HG02642 (cell line): ENCODE measurements around the gene NSUN2.
"Not testable (repeated sequence)": the region's sequence is repeated elsewhere in the genome, so short reads cannot be mapped to it uniquely, and the experiment has no call there.

Experiments
- ATAC-seq: cut with Tn5 transposase; IDR thresholded peaks from one replicate; pipeline ENCODE4 v1.9.1; 2021; ENCODE audit warnings: mild to moderate bottlenecking; ENCODE audit not compliant: unreplicated experiment, poor library complexity

The NSUN2 gene

GRCh38 chr5:6585168-6585567 lies 47.7 kb downstream of the NSUN2 start:
- ATAC-seq: no peak

GRCh38 chr5:6584727-6585126 lies 48.1 kb downstream of the NSUN2 start:
- ATAC-seq: no peak

- ATAC-seq: no peak
Measured at GRCh38 chr5:6584101-6584645, 48.7 kb downstream of the NSUN2 start.

- ATAC-seq: peak; percentile 70
Measured at GRCh38 chr5:6583049-6583880, 49.6 kb downstream of the NSUN2 start.

- no peak for ATAC-seq
Measured at GRCh38 chr5:6582507-6583048, 50.3 kb downstream of the NSUN2 start.

- no peak for ATAC-seq
Measured at GRCh38 chr5:6581559-6582426, 51.1 kb downstream of the NSUN2 start.

- ATAC-seq: no peak
Measured at GRCh38 chr5:6581090-6581489, 51.8 kb downstream of the NSUN2 start.

GRCh38 chr5:6579535-6579934 lies 53.3 kb downstream of the NSUN2 start:
- ATAC-seq: no peak

- ATAC-seq: no peak
Measured at GRCh38 chr5:6578676-6579343, 54.0 kb downstream of the NSUN2 start.

GRCh38 chr5:6576861-6577501 lies 55.9 kb downstream of the NSUN2 start:
- no peak for ATAC-seq

GRCh38 chr5:6574537-6575245 lies 58.2 kb downstream of the NSUN2 start:
- ATAC-seq: no peak

GRCh38 chr5:6574111-6574510 lies 58.7 kb downstream of the NSUN2 start:
- no peak for ATAC-seq

GRCh38 chr5:6573651-6574101 lies 59.2 kb downstream of the NSUN2 start:
- ATAC-seq: no peak

GRCh38 chr5:6572825-6573380 lies 59.9 kb downstream of the NSUN2 start:
- no peak for ATAC-seq

GRCh38 chr5:6572086-6572824 lies 60.6 kb downstream of the NSUN2 start:
- ATAC-seq: no peak

- ATAC-seq: not testable (repeated sequence)
Measured at GRCh38 chr5:6571607-6572006, 61.2 kb downstream of the NSUN2 start.

- ATAC-seq: no peak
Measured at GRCh38 chr5:6570530-6570929, 62.3 kb downstream of the NSUN2 start.

GRCh38 chr5:6568889-6569288 lies 64.0 kb downstream of the NSUN2 start:
- no peak for ATAC-seq
